Bronchial epithelial cell (primary cell): ENCODE results near the gene TXNDC11. TPM values are rescaled to one million over a fixed set of nuclear protein-coding genes. Genes with fewer than 3 reads are reported as not detected.

Source experiments
- DNase-seq: peaks from one replicate; pipeline ENCODE4 v3.0.0-alpha.2; 2010; ENCODE audit warnings: low read depth
- FAIRE-seq: peaks from 2 replicates; lab custom pipeline; 2011; peaks lifted over from hg19 to GRCh38; lab: Jason Lieb, UNC
- H3K27me3 ChIP-seq: 2 replicates; pipeline ENCODE4 v1.5.1; 2011; ENCODE audit warnings: low read length; ENCODE audit not compliant: control insufficient read depth, insufficient read depth
- H3K36me3 ChIP-seq: 2 replicates; pipeline ENCODE4 v1.5.1; 2011; ENCODE audit warnings: low read length; ENCODE audit not compliant: control insufficient read depth, insufficient read depth
- H3K4me3 ChIP-seq: 2 replicates; pipeline ENCODE4 v1.5.1; 2011; ENCODE audit warnings: mild to moderate bottlenecking, low read depth, low read length, control low read depth
- total RNA-seq: library from RNA; depleted of rRNA; stranded (reverse); fragments of >200 nt; gene quantifications from 2 replicates; pipeline ENCODE4 v1.2.1, GENCODE V29; 2014
- TF ChIP-seq, protein P1 (sequence below): IDR thresholded peaks from 2 replicates; pipeline ENCODE4 v1.5.1; 2011; ENCODE audit warnings: mild to moderate bottlenecking, moderate library complexity, low read length, control low read depth, inconsistent platforms; ENCODE audit not compliant: insufficient read depth, severe bottlenecking

Gene TXNDC11
- total RNA-seq, 1 donor from 2014 or later: 35.8 TPM

DNA sequence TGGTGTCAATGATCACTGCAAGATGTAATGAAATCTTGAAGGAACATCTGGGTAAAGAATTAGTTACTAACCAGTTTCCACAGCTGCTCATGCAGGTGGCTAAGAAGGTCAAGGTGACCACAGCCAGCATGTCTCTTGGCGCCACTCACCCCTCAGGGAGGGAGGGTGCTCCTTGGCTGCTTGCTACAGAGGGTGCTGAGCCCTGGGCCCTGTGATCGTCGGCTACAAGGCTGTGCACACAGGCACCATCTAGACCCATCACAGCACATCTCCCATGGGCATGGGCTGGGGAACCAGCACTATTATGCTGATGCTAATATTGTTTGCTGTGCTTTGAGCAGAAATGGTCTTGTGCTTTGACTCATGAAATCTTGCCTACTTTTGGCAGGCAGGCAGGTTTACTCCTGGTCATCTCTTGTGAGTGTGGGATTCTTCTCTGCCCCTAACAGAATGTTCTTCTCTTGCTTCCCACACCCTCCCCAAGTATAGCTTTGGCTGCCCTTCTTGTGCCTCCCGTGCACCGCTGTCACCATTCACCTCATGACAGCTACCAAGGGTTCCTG is 36.4 kb downstream of the TXNDC11 start:
- peaks cover 5% of the 10 kb centered on the region for H3K36me3 ChIP-seq
- DNase-seq (no peak), FAIRE-seq (no peak)

DNA sequence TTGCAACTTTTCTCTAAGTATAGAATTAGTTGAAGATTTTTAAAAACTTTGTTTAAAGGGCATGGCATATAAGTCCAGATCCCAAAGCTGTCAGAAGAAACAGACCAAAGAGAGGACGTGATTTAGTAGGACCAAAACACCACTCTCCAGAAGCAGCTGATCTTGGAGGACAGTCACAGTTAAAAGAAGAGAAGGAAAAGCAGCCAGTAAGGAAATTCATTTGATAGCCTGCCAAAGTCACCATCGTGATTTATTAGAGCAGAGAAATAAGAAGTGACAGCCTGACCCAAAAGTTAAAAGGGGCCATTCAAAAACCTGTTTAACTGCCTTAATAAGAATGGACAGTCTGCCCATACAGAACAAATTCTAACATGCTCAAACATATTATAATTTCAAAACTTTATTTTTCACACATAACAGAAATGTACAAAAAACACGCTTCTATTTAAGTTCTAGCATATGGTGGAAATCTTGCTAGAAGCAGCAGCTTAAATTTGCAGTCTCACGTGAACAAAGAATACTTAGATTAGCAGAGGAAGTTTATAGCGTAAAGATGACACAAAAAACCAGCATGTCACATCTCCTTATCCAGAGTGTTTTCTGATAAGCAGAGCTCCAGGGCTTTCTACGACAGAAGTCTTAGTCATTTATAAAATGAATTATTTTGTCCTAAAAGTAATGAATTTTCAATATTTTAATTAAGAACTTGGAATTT is 37.2 kb downstream of the TXNDC11 start:
- Histone ChIP-seq H3K4me3 (no peak overlapping the region), H3K27me3 (no peaks in the 10 kb centered on the region), H3K36me3 (peaks cover 1% of the 10 kb centered on the region)
- no peak for FAIRE-seq
- no peak for DNase-seq
- TF ChIP-seq, protein P1, sequence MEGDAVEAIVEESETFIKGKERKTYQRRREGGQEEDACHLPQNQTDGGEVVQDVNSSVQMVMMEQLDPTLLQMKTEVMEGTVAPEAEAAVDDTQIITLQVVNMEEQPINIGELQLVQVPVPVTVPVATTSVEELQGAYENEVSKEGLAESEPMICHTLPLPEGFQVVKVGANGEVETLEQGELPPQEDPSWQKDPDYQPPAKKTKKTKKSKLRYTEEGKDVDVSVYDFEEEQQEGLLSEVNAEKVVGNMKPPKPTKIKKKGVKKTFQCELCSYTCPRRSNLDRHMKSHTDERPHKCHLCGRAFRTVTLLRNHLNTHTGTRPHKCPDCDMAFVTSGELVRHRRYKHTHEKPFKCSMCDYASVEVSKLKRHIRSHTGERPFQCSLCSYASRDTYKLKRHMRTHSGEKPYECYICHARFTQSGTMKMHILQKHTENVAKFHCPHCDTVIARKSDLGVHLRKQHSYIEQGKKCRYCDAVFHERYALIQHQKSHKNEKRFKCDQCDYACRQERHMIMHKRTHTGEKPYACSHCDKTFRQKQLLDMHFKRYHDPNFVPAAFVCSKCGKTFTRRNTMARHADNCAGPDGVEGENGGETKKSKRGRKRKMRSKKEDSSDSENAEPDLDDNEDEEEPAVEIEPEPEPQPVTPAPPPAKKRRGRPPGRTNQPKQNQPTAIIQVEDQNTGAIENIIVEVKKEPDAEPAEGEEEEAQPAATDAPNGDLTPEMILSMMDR: no peak

More for the DNA sequence above, 36.4 kb downstream of the TXNDC11 start:
- TF ChIP-seq, protein P1: no peak
- H3K27me3 ChIP-seq: no peaks in the 10 kb centered on the region
- H3K4me3 ChIP-seq: no peak overlapping the region

DNA sequence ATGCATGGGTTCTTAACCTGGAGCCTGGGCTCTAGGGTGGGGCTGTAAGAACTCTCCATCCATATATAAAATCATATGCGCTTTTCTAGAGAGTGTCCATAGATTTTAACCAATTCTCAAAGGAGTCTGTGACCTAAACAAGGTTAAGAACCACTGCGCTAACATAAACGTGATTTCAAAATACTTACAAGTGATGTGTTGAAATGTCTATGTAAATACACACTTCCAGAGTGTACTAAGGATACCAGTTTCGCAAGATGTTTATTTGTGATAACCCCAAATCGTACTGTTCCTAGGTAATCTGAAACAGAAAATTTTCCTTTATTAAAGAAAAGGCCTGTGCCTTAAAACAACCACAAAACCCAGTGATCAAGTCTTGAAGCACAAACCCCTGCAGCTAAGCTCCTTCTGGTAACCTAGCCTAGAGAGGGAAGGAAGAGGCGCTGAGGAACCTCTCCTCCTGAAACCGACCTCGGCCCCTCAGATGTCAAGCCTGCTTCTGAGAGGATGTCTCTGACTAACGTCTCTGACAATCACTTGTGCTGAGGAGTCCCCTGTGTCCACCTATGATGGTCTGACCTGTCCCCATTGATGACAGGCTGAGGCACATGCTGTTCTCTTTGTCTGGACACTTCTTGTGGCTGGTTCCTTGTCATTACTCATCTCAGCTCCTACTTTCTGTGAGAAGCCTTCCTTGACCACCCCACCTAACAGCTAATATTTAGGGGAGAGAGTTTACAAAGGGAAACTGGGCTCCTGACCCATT is 42.2 kb downstream of the TXNDC11 start:
- Histone ChIP-seq H3K4me3 (no peak overlapping the region), H3K36me3 (peaks cover 18% of the 10 kb centered on the region), H3K27me3 (no peaks in the 10 kb centered on the region)
- DNase-seq (peak; percentile 30), FAIRE-seq (no peak)
- TF ChIP-seq, protein P1: no peak

DNA sequence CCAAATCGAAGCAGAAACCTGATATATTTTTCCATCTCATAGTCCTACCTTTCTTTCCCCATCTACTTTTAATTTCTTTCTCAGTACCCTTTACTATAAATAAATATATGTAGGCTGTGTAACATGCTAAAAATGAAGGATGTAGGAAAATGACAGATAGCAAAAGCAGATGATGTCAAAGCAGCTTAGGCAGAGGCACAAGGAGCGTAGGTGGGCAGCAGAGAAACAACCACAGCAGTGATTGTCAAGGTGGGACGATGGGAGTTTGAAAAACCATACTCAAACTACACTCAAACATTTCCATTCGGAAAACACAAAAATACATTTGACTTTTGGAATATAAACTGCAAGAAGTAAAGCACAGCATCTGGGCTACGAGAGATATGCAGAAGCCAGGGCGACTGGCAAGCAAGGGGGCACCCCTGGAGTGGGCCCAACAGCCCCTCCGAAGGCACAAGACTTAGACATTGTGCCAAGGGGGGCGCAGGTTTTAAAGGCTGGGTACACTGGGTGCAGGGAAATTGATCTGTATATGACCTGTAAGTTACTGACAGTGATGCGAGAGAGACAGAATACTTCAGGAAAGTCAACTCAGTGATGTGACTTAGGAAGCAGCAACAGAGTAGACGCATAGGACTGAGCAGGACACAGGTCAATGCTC is 43.3 kb downstream of the TXNDC11 start:
- H3K27me3 ChIP-seq: no peaks in the 10 kb centered on the region
- TF ChIP-seq, protein P1: no peak
- no peak overlapping the region for H3K4me3 ChIP-seq
- H3K36me3 ChIP-seq: peaks cover 21% of the 10 kb centered on the region
- DNase-seq: no peak
- FAIRE-seq: no peak

DNA sequence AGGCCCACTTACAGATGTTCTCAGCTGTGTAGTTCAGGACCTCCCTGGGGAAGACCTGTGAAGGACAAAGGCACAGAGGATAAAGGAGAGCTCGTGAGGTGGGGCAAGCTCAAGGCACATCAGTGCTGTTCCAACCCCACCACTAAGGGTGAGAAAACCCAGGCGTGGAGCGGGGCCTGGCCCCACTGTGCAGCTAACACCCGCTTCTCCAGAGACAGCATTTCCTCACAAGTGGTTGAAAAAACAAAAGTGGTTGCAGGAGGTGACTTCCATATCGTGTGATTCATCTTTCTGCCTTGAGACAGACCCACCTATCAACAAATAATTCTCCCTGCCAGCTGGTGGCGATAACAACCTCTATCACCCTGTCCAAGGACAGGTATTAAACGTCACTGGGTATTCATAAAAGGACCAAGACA is 44.4 kb downstream of the TXNDC11 start:
- H3K4me3 ChIP-seq: no peak overlapping the region
- no peaks in the 10 kb centered on the region for H3K27me3 ChIP-seq
- no peak for FAIRE-seq
- peaks cover 21% of the 10 kb centered on the region for H3K36me3 ChIP-seq
- peak; percentile 72 for DNase-seq
- TF ChIP-seq, protein P1: peak; percentile 10
